Kidney (tissue), 14 donors: Measurements from ENCODE around the gene SNAP47. TPM values are rescaled to one million over a fixed set of nuclear protein-coding genes. Genes with fewer than 3 reads are reported as not detected.
A peak's percentile ranks its signal among the peaks of the same experiment; 100 is the strongest.

Experiments
- DNase-seq, 5 donors: peaks; one replicate each; pipeline ENCODE4 v3.0.0-alpha.2; 2013 to 2020
- FAIRE-seq: peaks from 2 replicates; lab custom pipeline; 2012; peaks lifted over from hg19 to GRCh38; lab: Jason Lieb, UNC
- H3K27ac ChIP-seq, 2 donors: one replicate each; pipeline ENCODE4 v1.7.0; 2013; ENCODE audit warnings: low read depth in 2 of 2, low read length in 2 of 2, inconsistent platforms in 1 of 2
- H3K27me3 ChIP-seq: one replicate; pipeline ENCODE4 v1.7.1; 2013; ENCODE audit warnings: low read length, inconsistent platforms; ENCODE audit not compliant: control insufficient read depth, insufficient read depth
- H3K36me3 ChIP-seq, 3 donors: one replicate each; pipeline versions ENCODE4 v1.7.0 to v1.7.1; 2013; ENCODE audit warnings: low read length in 3 of 3, control low read depth in 1 of 3, inconsistent platforms in 1 of 3; ENCODE audit not compliant: insufficient read depth in 3 of 3, control insufficient read depth in 2 of 3
- H3K4me1 ChIP-seq, 3 donors: one replicate each; pipeline versions ENCODE4 v1.7.0 to v1.7.1; 2013; ENCODE audit warnings: low read length in 3 of 3, inconsistent platforms in 1 of 3, low read depth in 1 of 3; ENCODE audit not compliant: control insufficient read depth in 2 of 3, insufficient read depth in 2 of 3
- H3K4me3 ChIP-seq, 3 donors: one replicate each; pipeline versions ENCODE4 v1.7.0 to v1.8.1; 2013; ENCODE audit warnings: low read length in 3 of 3, control low read depth in 1 of 3, inconsistent platforms in 1 of 3
- H3K9ac ChIP-seq, 3 donors: one replicate each; pipeline versions ENCODE4 v1.7.0 to v1.7.1; 2013; ENCODE audit warnings: low read length in 3 of 3, control low read depth in 1 of 3, inconsistent platforms in 1 of 3
- H3K9me3 ChIP-seq, 3 donors: one replicate each; pipeline versions ENCODE4 v1.7.0 to v1.7.1; 2013; ENCODE audit warnings: low read length in 3 of 3, control low read depth in 1 of 3, inconsistent platforms in 1 of 3; ENCODE audit not compliant: control insufficient read depth in 2 of 3, insufficient read depth in 1 of 3
- intact Hi-C: fragments of 100-400 bp; cut with DNase I; formaldehyde crosslinking; loops from one replicate; pipeline ENCODE4 v1.11.1; 2022
- polyA plus RNA-seq: library from polyadenylated mRNA; stranded (reverse); fragments of 350-450 nt; fragmentation: Illumina TruSeq; extraction: RNeasy Lipid Tissue Mini Kit (QIAGEN cat#74804); gene quantifications from one replicate; pipeline ENCODE4 v1.2.3, GENCODE V29; 2014; ENCODE audit warnings: low read depth, low replicate concordance; ENCODE audit not compliant: insufficient read depth
- total RNA-seq: library from RNA; stranded (reverse); fragmentation: NEBNext Ultra II Directional; extraction: Animal tissue kit (Norgen Biotek cat#: 25700); gene quantifications from one replicate; pipeline ENCODE4 v1.2.1, GENCODE V29; 2021
- TF ChIP-seq, protein P1 (sequence below): IDR thresholded peaks from 3 replicates; pipeline ENCODE4 v1.5.1; 2012; ENCODE audit warnings: mild to moderate bottlenecking, moderate library complexity, borderline replicate concordance; ENCODE audit not compliant: insufficient read depth; ENCODE audit errors: extremely low read depth
- donor health status: control.
- donor health status: control.
- donor health status: control.
- donor health status: control.
- donor health status: control.
- donor health status: DM: yes; HTN: yes; CAD: no.
- donor health status: Normal renal cell carcinoma (clear cell type).

The SNAP47 gene
- total and polyA plus RNA-seq, 2 donors from 2014 or later: 31.6 to 32.4 TPM

DNA sequence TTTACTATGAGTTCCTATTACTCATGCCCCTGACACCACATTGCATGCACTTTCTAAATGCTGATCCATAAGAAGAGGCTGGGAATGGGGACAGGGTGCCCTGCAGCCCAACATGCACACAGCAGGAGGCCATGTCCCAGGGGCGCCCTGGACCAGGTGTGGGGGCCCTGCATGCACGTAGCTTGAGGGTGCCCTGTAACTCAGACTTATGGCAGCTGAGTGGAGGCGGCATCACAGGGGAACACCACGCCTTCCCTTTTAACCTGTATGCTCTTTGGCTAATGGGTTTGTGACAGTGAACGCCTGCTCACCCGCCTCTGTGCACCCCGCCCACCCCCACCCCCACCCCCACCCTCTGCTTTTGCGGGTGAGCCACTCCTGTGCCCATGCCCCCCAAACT lies 36.1 kb downstream of the SNAP47 start:
- H3K27me3 ChIP-seq: no peaks in the 10 kb centered on the region

GRCh38 chr1:227771771-227772170 lies 36.5 kb downstream of the SNAP47 start:
- DNase-seq: peak in 1 of 5 donors; percentile 46

More for the DNA sequence above, 36.1 kb downstream of the SNAP47 start:
- TF ChIP-seq, protein P1, sequence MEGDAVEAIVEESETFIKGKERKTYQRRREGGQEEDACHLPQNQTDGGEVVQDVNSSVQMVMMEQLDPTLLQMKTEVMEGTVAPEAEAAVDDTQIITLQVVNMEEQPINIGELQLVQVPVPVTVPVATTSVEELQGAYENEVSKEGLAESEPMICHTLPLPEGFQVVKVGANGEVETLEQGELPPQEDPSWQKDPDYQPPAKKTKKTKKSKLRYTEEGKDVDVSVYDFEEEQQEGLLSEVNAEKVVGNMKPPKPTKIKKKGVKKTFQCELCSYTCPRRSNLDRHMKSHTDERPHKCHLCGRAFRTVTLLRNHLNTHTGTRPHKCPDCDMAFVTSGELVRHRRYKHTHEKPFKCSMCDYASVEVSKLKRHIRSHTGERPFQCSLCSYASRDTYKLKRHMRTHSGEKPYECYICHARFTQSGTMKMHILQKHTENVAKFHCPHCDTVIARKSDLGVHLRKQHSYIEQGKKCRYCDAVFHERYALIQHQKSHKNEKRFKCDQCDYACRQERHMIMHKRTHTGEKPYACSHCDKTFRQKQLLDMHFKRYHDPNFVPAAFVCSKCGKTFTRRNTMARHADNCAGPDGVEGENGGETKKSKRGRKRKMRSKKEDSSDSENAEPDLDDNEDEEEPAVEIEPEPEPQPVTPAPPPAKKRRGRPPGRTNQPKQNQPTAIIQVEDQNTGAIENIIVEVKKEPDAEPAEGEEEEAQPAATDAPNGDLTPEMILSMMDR: no peak
- H3K27ac ChIP-seq: no peak overlapping the region
- peak in 1 of 5 donors; percentile 49 for DNase-seq
- H3K36me3 ChIP-seq: peaks cover 5 to 17% (median 8%) of the 10 kb centered on the region in 3 donors
- H3K9ac ChIP-seq: no peak overlapping the region
- peaks cover 0 to 7% (median 0%) of the 10 kb centered on the region in 3 donors for H3K4me1 ChIP-seq
- no peak for FAIRE-seq
- intact Hi-C loops: no loop called here
- peaks cover 0 to 2% (median 0%) of the 10 kb centered on the region in 3 donors for H3K9me3 ChIP-seq
- H3K4me3 ChIP-seq: no peak overlapping the region

DNA sequence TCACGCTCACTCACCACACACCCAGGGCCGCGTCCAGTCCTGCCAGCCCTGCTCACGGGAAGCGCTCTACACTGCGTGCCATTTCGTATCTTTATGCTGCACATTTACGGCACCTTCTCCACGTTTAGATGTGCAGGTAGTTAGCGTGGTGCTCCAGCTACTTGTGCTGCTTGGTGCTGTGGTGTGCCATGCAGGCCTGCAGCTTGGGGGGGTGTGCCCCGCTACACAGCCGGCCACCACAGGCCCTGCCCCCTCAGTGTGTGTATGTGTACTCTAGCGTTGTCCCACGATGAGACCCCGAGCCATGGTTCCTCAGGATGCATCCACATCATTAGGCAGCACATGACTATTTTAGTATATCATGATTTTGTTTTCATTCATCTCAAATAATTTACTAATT lies 38.3 kb downstream of the SNAP47 start:
- Histone ChIP-seq H3K9ac (no peak overlapping the region), H3K27ac (no peak overlapping the region), H3K4me1 (peaks cover 0 to 2% (median 0%) of the 10 kb centered on the region in 3 donors), H3K9me3 (no peaks in the 10 kb centered on the region), H3K4me3 (no peak overlapping the region), H3K36me3 (peaks cover 0 to 3% (median 0%) of the 10 kb centered on the region in 3 donors), H3K27me3 (no peaks in the 10 kb centered on the region)
- DNase-seq (peak in 1 of 5 donors; percentile 58), FAIRE-seq (no peak)
- intact Hi-C loops: no loop called here
- TF ChIP-seq, protein P1: no peak

More at GRCh38 chr1:227771771-227772170, 36.5 kb downstream of the SNAP47 start:
- peaks cover 0 to 6% (median 0%) of the 10 kb centered on the region in 3 donors for H3K4me1 ChIP-seq
- TF ChIP-seq, protein P1: no peak
- no peak overlapping the region for H3K4me3 ChIP-seq
- H3K9ac ChIP-seq: no peak overlapping the region
- no peaks in the 10 kb centered on the region for H3K27me3 ChIP-seq
- intact Hi-C loops: no loop called here
- FAIRE-seq: no peak
- peaks cover 5 to 17% (median 8%) of the 10 kb centered on the region in 3 donors for H3K36me3 ChIP-seq
- no peak overlapping the region for H3K27ac ChIP-seq
- H3K9me3 ChIP-seq: peaks cover 0 to 2% (median 0%) of the 10 kb centered on the region in 3 donors
